Fibroblast of the aortic adventitia (primary cell): ENCODE results near the gene EYA4. TPM values are rescaled to one million over a fixed set of nuclear protein-coding genes. Genes with fewer than 3 reads are reported as not detected.

Experiments
- DNase-seq: peaks from one replicate; pipeline ENCODE4 v3.0.0-alpha.2; 2010; ENCODE audit warnings: low read depth
- H3K4me3 ChIP-seq: 2 replicates; pipeline ENCODE4 v1.5.1; 2011; ENCODE audit warnings: low read depth, mild to moderate bottlenecking, control low read depth, low read length, moderate library complexity
- total RNA-seq: library from RNA; depleted of rRNA; stranded (reverse); fragments of >200 nt; gene quantifications from 2 replicates; pipeline ENCODE4 v1.2.3, GENCODE V29; 2012; ENCODE audit warnings: low replicate concordance
- TF ChIP-seq, protein P1 (sequence below): IDR thresholded peaks from 2 replicates; pipeline ENCODE4 v1.5.1; 2011; ENCODE audit warnings: mild to moderate bottlenecking, low read length, control low read depth, inconsistent platforms; ENCODE audit not compliant: insufficient read depth

EYA4 gene
- total RNA-seq, 1 donor: 5.7 TPM

DNA sequence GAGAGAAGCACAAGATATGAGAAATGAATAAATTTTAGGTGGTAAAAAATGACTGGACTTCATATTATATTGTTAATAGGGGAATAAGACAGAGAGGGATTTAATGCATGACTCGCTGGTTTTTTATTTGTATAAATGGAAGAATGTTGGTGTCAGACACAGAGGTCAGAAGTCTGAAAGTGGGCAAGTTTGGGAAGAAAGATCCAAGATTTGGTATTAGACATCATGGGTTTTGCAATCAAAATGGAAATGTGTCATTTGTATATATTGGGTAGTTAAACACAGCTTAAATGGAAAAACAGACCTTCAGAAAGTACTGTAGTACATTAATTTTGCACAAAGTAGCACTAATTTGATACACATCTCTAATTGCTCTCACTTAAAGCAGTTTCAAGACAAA, 96.2 kb downstream of the EYA4 start:
- peak; percentile 24 for DNase-seq
- H3K4me3 ChIP-seq: no peak overlapping the region
- TF ChIP-seq, protein P1, sequence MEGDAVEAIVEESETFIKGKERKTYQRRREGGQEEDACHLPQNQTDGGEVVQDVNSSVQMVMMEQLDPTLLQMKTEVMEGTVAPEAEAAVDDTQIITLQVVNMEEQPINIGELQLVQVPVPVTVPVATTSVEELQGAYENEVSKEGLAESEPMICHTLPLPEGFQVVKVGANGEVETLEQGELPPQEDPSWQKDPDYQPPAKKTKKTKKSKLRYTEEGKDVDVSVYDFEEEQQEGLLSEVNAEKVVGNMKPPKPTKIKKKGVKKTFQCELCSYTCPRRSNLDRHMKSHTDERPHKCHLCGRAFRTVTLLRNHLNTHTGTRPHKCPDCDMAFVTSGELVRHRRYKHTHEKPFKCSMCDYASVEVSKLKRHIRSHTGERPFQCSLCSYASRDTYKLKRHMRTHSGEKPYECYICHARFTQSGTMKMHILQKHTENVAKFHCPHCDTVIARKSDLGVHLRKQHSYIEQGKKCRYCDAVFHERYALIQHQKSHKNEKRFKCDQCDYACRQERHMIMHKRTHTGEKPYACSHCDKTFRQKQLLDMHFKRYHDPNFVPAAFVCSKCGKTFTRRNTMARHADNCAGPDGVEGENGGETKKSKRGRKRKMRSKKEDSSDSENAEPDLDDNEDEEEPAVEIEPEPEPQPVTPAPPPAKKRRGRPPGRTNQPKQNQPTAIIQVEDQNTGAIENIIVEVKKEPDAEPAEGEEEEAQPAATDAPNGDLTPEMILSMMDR: no peak

DNA sequence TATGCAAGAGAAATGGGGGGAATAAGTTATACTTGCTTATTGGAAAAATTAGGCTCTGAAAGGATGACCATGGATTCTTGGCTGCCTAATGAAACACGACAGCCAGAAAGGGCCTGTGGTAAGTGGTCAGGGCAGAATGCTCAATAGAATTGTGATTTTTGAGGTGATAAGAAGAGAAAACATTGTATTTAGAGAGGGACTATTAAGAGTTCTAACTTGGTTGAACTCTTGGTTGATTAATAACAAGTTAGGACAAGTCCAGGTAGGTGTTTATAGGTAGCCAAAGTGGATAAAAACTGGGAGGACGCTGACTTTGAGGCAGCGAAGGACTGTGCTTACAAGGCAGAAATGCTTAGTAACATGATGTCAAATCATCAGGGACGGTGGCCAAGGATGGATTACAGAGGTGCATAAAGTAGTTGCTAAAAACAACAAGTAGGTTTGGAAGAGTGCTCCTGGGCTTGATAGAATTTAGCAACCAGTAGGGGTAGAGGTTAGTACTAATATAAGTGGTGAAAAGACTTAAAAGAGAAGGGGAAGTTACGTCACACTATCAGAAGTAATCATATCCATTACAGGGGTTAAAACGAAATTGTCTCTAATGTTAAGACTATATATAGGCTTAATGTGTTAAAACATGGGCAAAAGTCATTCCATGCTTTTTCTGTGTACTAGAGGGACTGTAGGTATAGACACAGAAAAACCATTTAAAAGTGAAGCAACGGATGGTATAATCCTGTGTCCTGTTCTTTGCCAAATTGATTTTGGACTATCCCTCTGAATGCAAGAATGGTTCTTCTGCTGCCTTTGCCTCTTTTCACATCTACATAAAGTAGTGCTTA, 98.6 kb downstream of the EYA4 start:
- no peak overlapping the region for H3K4me3 ChIP-seq
- TF ChIP-seq, protein P1: no peak
- DNase-seq: no peak

DNA sequence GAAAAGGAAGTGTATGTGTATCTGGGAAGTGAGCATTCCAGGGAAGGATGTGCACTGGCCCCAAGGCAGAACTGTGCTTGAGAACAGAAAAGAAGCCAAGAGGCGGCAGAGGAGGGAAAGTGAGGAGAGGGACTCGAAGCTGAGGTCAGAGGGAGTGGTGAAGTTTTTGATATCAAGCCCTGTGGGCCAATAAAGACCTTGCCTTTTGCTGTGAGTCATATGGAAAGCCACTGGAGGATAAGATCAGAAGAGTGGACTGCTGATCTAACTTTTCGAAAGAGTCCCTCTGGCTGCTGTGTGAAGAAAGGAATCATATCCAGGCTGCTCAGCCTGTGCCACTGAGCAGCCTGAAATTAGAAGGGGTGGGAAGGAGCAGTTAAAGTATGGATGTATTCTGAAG, 99.4 kb downstream of the EYA4 start:
- TF ChIP-seq, protein P1: peak; percentile 5
- no peak overlapping the region for H3K4me3 ChIP-seq
- peak; percentile 61 for DNase-seq

DNA sequence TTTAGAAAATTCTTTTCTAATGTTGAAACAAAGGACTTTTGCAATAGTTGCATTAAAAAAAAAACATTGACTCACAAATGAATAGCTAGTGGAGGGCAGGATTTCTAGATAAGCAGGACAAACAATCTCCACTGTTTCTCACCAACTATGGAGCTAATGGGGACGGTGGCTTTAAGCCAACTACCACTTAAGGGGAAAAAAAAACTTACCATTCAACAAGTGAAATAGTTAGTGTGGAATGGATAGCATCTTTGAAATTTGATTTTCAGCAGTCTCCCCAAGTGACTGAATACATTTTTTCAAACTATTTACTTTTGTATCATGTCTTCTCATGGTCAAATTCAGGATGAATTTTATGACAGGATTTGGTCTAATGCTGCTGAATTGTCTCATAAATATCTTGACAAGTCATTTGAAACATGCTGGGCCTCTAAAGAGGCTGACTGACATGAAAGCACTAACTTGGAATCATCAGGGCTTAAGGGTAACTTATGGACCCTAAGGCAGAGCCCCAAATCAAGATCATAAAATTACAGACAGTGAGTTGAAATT, 100.5 kb downstream of the EYA4 start:
- no peak overlapping the region for H3K4me3 ChIP-seq
- DNase-seq: peak; percentile 89
- TF ChIP-seq, protein P1: no peak

DNA sequence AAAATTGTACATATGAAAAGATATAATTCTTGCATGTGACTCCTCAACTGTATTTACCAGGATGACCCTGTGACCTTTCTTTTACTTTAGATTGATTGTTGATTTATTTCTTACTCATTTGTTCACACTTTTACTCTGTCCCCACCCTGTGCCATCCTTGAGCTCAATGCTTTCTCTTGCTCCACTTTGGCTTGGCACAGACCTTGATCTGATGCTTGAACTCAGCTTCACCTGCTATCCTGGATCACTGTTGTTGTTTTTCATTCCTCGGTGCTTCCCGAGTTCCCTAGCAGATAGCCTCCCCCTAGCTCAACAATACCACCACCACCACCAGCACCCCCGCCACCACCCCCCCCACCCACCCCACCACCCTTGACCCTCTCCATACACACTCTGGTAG, 102.1 kb downstream of the EYA4 start:
- TF ChIP-seq, protein P1: no peak
- no peak overlapping the region for H3K4me3 ChIP-seq
- DNase-seq: no peak

DNA sequence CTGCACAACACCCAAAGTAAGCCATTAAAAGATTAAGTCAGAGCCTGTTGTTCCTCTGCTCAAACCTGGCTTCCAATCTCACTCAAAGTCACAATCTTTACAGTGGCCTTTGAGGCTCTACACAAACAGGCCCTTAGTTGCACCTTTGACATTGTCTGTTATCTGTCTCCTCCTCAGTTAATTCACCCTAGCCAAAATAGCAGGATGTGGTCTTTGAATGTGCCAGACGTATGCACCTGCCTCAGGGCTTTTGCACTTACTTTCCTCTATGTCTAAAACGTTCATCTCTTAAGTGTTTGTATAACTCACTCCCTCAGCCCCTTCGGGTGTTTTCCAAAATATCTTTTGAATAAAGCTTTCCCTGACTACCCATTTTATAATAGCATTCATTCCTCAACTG, 107.7 kb downstream of the EYA4 start:
- H3K4me3 ChIP-seq: no peak overlapping the region
- no peak for DNase-seq
- TF ChIP-seq, protein P1: no peak

DNA sequence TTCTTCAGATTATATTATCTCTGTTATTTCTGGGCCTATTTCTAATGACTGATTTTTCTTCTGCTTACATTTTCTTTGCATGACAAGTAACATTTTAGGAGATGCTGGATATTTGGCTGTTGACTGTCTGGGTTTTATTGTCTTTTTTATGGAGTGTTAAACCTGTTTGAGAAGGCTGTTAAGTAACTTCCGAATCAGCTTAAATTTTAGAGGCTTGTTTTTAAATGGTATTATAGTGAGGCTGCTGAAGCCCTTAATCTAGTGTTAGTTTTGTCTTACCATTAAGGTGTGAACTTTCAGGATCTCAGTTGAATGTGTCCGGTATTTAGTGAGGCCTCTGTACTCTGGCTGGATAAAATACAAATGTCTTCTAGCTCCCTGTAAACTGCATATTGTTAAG, 109.8 kb downstream of the EYA4 start:
- TF ChIP-seq, protein P1: no peak
- DNase-seq: no peak

More for the DNA sequence above, 109.8 kb downstream of the EYA4 start:
- no peak overlapping the region for H3K4me3 ChIP-seq
